Ecto neural progenitor cell (in vitro differentiated cells): ENCODE results near the gene PSENEN.
"Not testable (repeated sequence)": the region's sequence is repeated elsewhere in the genome, so short reads cannot be mapped to it uniquely, and the experiment has no call there.

Source experiments
- DNase-seq: peaks from one replicate; pipeline ENCODE4 v3.0.0-alpha.2; 2018; ENCODE audit warnings: low spot score

PSENEN gene

DNA sequence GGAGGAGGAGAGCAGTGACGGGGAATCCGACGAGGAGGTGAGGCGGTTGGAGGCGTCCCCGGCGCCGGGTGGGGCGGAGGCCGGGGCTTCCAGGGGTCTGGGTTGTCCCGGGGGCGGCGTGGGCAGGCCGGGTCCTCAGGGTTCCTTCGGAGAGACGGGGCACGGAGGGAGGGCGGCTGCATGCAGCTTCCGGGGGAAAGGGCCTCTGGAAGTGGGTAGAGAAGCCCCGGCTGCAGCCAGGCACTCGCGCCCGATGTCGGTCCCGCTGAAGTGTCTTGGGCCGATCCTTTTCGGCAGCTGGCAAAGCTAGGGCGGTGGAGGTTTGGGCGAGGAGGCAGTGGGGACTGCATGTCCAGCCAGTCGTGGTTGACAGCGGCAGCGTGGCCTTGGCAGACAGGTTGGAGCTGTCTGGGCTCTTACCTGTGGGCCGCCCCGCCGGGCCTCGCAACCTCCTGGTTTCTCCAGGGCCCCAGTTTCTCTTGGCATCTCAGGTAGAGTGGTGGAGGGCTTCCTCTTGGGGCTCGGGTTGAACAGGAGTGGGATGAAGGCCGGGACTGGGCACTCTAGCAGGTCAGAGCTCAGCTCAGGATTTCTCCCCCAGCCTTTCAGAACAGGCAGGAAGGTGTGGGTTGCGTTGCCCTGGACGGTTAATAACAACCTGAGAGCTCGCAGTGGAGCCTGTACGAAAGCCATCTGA lies 27.0 kb upstream of the PSENEN start:
- DNase-seq, result peak; percentile 70

DNA sequence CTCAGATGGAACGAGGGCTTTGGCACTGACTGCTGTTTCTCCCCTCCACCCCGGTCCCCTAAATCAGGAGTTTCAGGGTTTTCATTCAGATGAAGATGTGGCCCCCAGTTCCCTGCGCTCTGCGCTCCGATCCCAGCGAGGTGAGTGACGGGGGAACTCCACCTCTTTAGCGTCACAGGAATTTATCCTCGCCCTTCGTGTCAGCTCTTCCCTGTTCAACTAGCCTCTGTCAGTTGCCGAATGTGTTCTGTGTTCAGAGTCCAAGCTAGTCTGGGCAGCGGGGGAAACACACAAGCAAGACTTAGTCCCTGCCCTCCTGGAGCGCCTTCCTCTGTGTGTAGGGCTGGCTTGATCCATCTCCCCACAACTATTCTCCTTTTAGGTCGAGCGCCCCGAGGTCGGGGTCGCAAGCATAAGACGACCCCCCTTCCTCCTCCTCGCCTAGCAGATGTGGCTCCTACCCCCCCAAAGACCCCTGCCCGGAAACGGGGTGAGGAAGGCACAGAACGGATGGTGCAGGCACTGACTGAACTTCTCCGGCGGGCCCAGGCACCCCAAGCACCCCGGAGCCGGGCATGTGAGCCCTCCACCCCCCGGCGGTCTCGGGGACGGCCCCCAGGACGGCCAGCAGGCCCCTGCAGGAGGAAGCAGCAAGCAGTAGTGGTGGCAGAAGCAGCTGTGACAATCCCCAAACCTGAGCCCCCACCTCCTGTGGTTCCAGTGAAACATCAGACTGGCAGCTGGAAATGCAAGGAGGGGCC lies 25.9 kb upstream of the PSENEN start:
- DNase-seq, result no peak

DNA sequence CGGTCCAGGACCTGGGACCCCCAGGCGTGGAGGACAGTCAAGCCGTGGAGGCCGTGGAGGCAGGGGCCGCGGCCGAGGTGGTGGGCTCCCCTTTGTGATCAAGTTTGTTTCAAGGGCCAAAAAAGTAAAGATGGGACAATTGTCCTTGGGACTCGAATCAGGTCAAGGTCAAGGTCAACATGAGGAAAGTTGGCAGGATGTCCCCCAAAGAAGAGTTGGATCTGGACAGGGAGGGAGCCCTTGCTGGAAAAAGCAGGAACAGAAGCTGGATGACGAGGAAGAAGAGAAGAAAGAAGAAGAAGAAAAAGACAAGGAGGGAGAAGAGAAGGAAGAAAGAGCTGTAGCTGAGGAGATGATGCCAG lies 25.3 kb upstream of the PSENEN start:
- no peak for DNase-seq

DNA sequence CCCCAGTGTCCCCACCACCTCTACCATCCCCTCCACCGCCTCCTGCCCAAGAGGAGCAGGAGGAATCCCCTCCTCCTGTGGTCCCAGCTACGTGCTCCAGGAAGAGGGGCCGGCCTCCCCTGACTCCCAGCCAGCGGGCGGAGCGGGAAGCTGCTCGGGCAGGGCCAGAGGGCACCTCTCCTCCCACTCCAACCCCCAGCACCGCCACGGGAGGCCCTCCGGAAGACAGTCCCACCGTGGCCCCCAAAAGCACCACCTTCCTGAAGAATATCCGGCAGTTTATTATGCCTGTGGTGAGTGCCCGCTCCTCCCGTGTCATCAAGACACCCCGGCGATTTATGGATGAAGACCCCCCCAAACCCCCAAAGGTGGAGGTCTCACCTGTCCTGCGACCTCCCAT lies 24.8 kb upstream of the PSENEN start:
- no peak for DNase-seq

DNA sequence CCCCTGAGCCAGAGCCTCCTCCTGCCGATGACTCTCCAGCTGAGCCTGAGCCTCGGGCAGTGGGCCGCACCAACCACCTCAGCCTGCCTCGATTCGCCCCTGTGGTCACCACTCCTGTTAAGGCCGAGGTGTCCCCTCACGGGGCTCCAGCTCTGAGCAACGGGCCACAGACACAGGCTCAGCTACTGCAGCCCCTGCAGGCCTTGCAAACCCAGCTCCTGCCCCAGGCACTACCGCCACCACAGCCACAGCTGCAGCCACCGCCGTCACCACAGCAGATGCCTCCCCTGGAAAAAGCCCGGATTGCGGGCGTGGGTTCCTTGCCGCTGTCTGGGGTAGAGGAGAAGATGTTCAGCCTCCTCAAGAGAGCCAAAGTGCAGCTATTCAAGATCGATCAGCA lies 24.1 kb upstream of the PSENEN start:
- DNase-seq, result no peak

DNA sequence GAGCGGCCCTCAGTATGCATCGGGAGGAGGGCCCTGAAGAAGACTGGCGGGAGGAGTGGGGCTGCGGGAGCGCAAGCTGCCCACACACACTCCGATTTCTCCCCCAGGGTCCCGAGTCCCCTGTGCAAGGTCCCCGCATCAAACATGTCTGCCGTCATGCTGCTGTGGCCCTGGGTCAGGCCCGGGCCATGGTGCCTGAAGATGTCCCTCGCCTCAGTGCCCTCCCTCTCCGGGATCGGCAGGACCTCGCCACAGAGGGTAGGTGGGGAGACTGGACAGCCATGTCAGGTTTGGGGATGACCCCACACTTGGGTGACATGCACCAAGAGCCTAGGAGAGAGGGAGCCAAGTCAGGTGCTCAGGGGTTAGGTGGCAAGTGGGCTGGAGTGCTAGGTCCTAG lies 23.0 kb upstream of the PSENEN start:
- DNase-seq, result no peak

DNA sequence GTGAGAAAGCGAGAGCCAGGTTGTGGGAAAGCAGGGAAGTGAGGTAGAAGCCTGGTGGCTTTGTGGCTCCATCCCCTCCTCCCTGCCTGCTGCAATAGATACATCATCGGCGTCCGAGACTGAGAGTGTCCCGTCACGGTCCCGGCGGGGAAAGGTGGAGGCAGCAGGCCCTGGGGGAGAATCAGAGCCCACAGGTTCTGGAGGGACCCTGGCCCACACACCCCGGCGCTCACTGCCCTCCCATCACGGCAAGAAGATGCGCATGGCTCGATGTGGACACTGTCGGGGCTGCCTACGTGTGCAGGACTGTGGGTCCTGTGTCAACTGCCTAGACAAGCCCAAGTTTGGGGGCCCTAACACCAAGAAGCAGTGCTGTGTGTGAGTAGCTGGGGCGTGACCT lies 22.6 kb upstream of the PSENEN start:
- DNase-seq, result no peak

DNA sequence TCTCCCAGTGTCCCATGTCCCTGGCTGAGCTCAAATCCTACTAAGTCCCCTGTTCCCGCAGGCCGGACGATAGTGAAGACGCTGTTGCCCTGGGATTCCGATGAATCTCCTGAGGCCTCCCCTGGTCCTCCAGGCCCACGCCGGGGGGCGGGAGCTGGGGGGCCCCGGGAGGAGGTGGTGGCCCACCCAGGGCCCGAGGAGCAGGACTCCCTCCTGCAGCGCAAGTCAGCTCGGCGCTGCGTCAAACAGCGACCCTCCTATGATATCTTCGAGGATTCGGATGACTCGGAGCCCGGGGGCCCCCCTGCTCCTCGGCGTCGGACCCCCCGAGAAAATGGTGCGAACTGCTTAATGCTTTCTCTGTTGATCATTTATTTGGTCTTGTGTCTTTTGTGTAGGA lies 21.8 kb upstream of the PSENEN start:
- DNase-seq, result no peak

DNA sequence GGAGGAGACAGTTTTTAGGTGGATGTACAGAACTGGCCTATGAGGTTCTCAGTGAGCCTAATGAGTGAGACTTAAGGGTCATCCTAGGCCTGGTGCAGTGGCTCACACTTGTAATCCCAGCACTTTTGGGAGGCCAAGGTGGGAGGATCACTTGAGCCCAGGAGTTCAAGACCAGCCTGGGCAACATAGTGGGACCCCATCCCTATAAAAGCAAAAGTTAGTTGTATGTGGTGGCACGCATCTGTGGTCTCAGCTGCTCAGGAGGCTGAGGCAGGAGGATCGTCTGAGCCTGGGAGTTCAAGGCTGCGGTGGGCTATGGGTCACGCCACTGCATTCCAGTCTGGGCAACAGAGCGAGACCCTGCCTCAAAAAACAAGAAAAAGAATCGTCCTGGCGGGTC lies 21.3 kb upstream of the PSENEN start:
- not testable (repeated sequence) for DNase-seq

DNA sequence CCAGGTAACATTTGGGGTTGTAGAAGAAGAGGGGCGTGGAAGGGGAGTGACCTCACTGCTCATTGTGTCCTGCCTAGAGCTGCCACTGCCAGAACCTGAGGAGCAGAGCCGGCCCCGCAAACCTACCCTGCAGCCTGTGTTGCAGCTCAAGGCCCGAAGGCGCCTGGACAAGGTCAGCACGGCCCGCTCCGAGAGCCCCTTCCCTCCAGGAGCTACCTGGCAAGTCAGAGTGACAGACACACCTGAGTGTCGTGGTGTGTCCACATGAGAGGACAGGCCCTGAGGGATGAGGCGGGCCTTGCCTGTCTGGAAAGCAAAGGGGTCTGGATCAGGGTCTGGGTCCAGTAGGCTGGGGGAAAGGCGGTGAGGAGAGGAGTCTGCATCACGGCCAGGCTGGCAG lies 20.9 kb upstream of the PSENEN start:
- DNase-seq, result no peak

DNA sequence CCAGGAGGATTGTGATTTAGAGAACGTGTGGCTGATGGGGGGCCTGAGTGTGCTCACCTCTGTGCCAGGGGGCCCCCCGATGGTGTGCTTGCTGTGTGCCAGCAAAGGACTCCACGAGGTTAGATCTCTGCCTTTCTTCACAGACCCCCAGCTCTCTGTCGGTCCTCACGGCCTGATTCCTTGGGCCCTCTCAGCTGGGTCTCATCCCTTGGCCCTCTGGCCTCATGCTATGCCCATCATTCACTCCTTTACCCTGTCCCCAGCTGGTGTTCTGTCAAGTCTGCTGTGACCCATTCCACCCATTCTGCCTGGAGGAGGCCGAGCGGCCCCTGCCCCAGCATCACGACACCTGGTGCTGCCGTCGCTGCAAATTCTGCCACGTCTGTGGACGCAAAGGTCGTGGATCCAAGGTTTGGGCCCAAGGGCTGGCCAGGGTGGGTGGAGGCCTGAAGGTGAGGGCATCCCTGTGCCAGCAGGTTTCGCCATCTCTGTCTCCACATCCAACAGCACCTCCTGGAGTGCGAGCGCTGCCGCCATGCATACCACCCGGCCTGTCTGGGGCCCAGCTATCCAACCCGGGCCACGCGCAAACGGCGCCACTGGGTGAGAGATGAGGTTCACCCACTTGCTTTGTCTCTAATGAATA lies 20.1 kb upstream of the PSENEN start:
- DNase-seq, result no peak

DNA sequence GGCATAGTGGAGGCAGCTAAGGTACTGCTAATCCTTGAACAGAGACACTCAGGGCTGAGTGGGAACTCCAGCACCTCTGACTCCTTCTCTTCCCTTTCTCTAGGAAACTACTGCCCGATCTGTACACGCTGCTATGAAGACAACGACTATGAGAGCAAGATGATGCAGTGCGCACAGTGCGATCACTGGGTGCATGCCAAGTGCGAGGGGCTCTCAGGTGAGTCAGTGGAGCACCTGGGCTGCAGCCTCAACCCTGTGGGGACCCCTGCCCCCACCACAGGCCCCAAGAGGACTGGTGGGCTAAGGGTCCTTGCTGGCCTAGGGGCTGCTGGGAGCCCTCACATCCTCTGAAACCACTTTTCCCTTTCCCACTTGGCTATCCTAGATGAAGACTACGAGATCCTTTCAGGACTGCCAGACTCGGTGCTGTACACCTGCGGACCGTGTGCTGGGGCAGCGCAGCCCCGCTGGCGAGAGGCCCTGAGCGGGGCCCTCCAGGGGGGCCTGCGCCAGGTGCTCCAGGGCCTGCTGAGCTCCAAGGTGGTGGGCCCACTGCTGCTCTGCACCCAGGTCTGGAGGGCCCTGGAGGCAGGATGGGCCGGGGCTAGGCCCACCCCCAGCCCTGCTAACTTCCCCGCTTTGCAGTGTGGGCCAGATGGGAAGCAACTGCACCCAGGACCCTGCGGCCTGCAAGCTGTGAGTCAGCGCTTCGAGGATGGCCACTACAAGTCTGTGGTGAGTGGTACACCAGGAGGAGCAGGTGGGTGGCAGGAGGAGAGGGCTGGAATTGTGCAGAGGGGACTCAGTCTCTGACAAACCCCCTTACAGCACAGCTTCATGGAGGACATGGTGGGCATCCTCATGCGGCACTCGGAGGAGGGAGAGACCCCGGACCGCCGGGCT lies 18.1 kb upstream of the PSENEN start:
- no peak for DNase-seq

DNA sequence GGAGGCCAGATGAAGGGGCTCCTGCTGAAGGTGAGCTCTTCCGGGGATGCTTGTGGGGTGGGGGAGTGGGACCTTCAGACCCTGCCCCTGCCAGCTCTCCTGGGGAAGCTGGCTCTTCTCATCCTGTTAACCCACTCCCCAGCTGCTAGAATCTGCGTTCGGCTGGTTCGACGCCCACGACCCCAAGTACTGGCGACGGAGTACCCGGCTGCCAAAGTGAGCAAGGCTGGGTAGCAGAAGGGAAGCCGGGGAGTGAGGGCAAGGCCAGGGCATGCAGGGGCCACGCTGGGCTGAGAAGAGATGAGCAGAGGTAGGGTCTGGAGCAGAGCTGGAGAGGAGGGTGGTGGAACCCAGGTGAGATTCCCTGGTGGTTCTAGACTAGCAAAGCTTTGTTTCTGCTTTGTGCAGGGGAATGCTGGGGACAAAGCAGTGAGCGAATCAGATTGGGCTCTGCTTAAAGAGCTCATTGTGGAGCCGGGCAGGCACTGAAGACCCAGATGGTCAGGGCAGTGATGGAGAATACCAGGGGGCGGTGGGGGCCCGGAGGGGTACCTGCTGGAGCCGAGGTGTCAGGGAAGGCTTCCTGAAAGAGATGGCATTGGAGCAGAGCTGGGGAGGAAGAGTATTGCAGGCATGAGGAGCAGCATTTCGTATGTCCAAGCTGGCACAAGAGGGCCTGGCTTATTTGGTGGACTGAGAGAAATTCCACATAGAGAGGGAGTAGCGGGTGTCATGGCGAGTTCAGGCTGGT lies 17.3 kb upstream of the PSENEN start:
- DNase-seq, result no peak

DNA sequence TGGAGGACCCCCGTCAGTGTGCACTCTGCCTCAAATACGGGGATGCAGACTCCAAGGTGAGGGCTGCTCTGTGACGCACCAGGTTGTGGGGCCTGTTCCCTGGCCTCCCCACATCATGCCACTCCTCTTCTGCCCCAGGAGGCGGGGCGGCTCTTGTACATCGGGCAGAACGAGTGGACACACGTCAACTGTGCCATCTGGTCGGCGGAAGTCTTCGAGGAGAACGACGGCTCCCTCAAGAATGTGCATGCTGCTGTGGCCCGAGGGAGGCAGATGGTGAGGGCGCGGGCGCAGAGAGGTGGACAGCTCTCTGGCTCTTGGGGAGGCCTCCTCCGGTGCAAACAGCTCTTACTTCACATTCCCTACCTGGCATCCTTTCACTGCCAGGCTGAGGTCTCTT lies 16.4 kb upstream of the PSENEN start:
- no peak for DNase-seq

DNA sequence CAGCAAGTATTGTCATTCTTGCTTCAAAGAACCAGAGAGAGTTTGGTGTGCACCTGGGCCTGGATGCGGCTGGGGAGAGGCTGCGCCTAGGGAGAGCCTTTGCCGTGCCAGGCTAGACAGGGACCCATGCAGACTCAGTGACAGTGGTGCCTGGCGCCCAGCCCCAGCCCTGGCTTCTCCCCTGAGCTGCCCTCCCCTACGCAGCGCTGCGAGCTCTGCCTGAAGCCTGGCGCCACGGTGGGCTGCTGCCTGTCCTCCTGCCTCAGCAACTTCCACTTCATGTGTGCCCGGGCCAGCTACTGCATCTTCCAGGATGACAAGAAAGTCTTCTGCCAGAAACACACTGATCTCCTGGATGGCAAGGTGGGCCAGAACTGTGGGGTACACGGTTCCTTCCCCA lies 15.7 kb upstream of the PSENEN start:
- no peak for DNase-seq

DNA sequence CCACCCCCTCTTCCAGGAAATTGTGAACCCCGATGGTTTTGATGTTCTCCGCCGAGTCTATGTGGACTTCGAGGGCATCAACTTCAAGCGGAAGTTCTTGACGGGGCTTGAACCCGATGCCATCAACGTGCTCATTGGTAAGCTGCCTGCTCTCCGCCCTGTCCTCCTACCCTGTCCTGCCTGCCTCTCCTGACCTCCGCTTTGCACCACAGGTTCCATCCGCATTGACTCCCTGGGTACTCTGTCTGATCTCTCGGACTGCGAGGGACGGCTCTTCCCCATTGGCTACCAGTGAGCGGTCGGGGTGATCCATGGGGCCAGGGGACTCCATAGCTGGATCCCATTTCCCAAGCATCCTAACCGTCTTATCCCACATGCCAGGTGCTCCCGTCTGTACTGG lies 15.1 kb upstream of the PSENEN start:
- no peak for DNase-seq

DNA sequence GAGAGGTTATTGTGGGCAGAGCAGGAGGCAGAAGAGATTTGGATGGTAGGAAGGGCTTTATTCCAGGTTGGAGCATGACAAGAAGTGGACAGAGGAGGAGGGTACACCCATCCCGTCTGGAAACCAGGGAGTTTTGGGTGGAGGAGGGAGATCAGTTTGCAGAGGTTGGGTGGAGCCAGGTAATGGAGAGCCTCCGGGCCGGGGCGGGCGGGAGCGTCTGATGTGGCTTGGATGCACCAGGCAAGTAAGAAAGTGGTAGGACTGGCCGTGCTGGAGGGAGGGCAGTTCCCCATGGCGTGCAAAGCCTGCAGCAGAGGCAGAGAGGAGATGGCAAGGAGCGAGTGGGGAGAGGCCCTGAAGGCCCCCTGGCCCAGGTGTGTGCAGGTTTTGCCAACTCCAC lies 14.1 kb upstream of the PSENEN start:
- DNase-seq, result no peak

DNA sequence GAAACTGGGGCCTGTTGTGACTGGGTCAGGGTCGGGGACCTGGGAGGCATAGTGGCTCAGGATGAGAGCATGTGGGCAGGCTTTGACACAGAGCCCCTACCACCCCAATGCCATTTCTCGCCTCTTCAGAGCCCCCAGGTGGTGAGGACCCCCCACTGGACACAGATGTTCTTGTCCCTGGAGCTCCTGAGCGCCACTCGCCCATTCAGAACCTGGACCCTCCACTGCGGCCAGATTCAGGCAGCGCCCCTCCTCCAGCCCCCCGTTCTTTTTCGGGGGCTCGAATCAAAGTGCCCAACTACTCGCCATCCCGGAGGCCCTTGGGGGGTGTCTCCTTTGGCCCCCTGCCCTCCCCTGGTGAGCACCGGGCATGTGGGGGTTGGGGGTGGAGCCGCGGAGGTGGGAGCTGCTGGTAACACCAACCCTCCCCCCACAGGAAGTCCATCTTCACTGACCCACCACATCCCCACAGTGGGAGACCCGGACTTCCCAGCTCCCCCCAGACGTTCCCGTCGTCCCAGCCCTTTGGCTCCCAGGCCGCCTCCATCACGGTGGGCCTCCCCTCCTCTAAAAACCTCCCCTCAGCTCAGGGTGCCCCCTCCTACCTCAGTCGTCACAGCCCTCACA lies 13.6 kb upstream of the PSENEN start:
- no peak for DNase-seq

DNA sequence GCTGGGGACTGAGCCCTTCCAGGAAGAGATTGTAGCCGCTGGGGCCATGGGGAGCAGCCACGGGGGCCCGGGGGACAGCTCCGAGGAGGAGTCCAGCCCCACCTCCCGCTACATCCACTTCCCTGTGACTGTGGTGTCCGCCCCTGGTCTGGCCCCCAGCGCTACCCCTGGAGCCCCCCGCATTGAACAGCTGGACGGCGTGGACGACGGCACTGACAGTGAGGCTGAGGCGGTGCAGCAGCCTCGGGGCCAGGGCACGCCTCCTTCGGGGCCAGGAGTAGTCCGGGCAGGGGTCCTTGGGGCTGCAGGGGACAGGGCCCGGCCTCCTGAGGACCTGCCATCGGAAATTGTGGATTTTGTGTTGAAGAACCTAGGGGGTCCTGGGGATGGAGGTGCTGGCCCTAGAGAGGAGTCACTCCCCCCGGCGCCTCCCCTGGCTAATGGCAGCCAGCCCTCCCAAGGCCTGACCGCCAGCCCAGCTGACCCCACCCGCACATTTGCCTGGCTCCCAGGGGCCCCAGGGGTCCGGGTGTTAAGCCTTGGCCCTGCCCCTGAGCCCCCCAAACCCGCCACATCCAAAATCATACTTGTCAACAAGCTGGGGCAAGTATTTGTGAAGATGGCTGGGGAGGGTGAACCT lies 12.8 kb upstream of the PSENEN start:
- no peak for DNase-seq

DNA sequence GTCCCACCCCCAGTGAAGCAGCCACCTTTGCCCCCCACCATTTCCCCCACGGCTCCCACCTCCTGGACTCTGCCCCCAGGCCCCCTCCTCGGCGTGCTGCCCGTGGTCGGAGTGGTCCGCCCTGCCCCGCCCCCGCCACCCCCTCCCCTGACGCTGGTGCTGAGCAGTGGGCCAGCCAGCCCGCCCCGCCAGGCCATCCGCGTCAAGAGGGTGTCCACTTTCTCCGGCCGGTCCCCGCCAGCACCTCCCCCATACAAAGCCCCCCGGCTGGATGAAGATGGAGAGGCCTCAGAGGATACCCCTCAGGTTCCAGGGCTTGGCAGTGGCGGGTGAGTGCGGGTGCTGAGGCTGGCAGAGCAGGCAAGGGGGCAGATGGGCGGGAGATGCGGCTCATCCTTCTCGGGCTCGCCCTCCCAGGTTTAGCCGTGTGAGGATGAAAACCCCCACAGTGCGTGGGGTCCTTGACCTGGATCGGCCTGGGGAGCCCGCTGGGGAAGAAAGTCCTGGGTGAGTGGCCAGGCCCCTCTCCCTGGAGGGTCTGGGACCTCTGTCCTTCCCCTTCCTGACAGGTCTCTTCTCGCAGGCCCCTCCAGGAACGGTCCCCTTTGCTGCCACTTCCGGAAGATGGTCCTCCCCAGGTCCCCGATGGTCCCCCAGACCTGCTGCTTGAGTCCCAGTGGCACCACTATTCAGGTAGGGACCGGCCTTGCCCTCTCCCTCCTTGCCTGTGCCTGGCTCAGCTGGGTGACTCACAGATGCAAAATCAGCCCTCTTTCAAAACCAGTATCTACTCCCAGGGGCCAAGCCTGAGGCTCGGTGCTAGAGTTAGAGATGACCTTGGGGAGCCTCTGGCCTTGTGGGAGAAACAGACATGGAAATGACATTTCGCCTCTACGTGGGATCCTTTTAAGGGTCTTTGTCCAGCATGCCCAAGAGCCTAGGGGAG lies 12.0 kb upstream of the PSENEN start:
- DNase-seq, result no peak
